Mesothelial cell of epicardium (in vitro differentiated cells): ENCODE results near the gene GRAP2. TPM values are rescaled to one million over a fixed set of nuclear protein-coding genes. Genes with fewer than 3 reads are reported as not detected.

Experiments used
- DNase-seq, 2 experiments: peaks; one replicate each; pipeline ENCODE4 v3.0.0; 2021; ENCODE audit warnings: low spot score in 2 of 2; ENCODE audit not compliant: unreplicated experiment in 2 of 2
- H3K27ac Mint-ChIP-seq: 2 replicates; pipeline ENCODE4 v1.8.0; 2021; ENCODE audit warnings: mixed read lengths
- H3K27me3 Mint-ChIP-seq: 2 replicates; pipeline ENCODE4 v1.8.0; 2021; ENCODE audit warnings: low read depth, mixed read lengths
- H3K36me3 Mint-ChIP-seq: 2 replicates; pipeline ENCODE4 v1.8.0; 2021; ENCODE audit warnings: mixed read lengths
- H3K4me1 Mint-ChIP-seq: 2 replicates; pipeline ENCODE4 v1.8.0; 2021; ENCODE audit warnings: mixed read lengths
- H3K4me3 Mint-ChIP-seq: 2 replicates; pipeline ENCODE4 v1.8.0; 2021; ENCODE audit warnings: mild to moderate bottlenecking, moderate library complexity, mixed read lengths
- H3K9me3 Mint-ChIP-seq: 2 replicates; pipeline ENCODE4 v1.8.0; 2021; ENCODE audit warnings: mixed read lengths
- CTCF ChIP-seq: fragments of 200-600 bp; sonication (generic); IDR thresholded peaks from one replicate; pipeline ENCODE4 v1.5.0; 2021; ENCODE audit warnings: antibody characterized with exemption; ENCODE audit not compliant: unreplicated experiment
- total RNA-seq: library from RNA; stranded (reverse); gene quantifications from 3 replicates; pipeline ENCODE4 v1.2.1, GENCODE V29; 2021

The GRAP2 gene
- total RNA-seq, 1 donor from 2014 or later, result not detected

GRCh38 chr22:39943337-39943736 is 42.5 kb downstream of the GRAP2 start:
- Mint-ChIP-seq H3K27me3 (peaks cover 16% of the 10 kb centered on the region), H3K27ac (no peak overlapping the region), H3K36me3 (no peaks in the 10 kb centered on the region), H3K9me3 (no peaks in the 10 kb centered on the region), H3K4me1 (peaks cover 8% of the 10 kb centered on the region), H3K4me3 (no peak overlapping the region)
- TF ChIP-seq CTCF, result no peak
- no peak for DNase-seq

GRCh38 chr22:39943953-39944872 is 43.3 kb downstream of the GRAP2 start:
- Mint-ChIP-seq H3K4me1 (peaks cover 7% of the 10 kb centered on the region), H3K36me3 (no peaks in the 10 kb centered on the region), H3K27ac (no peak overlapping the region), H3K4me3 (no peak overlapping the region), H3K27me3 (peaks cover 9% of the 10 kb centered on the region), H3K9me3 (no peaks in the 10 kb centered on the region)
- TF ChIP-seq CTCF, result no peak
- DNase-seq, result no peak

DNA sequence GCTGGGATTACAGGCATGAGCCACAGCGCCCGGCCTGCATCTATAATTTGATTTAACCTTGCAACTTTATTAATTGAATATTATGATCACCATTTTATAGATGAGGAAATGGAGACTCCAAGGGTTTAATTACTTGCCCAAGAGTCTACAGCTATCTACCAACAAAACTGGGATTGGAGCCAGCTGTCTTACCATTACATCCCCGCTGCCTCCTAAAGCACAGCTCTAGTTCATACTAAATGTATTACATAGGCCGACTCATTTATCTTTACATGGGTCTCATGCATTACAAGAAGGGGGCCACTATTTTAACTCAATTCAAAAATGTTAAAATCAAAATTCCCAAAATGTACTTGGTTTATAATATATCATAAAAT is 45.2 kb downstream of the GRAP2 start:
- Mint-ChIP-seq H3K27me3 (no peaks in the 10 kb centered on the region), H3K4me3 (no peak overlapping the region), H3K9me3 (no peaks in the 10 kb centered on the region), H3K27ac (no peak overlapping the region), H3K4me1 (peaks cover 12% of the 10 kb centered on the region), H3K36me3 (no peaks in the 10 kb centered on the region)
- TF ChIP-seq CTCF, result no peak
- no peak for DNase-seq

DNA sequence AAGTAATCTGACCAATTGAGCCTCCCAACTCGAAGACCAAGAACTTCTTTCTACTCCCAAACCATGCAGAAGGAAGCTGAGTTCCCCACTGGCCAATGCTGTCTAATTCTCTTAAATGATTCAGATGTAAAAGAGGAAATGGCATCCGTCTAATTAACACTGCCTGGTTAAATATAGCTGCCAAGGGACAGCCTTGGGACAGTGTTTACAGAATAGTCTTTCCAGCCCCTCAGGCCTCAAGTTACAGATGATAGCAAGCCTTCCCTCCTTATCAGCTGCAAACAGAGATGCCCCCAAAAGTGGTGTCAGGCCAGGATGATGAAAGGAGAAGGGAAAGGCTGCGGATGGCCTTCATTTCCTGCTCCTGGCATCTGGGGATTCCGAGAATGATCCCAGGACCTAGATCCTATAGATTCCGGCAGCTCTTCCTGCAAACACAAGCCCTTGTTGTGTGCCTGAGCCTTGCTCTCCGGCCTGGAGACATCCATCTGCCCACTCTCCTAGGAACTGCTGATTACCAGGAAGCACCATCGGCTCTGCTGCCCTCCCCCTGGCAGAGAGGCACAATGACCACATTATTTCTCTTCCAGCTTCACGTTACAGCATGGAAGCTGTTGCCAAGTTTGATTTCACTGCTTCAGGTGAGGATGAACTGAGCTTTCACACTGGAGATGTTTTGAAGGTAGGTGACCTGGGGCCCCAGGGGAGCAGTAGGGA is 45.8 kb downstream of the GRAP2 start:
- TF ChIP-seq CTCF, result no peak
- Mint-ChIP-seq H3K9me3 (no peaks in the 10 kb centered on the region), H3K27ac (no peak overlapping the region), H3K27me3 (no peaks in the 10 kb centered on the region), H3K4me1 (peaks cover 12% of the 10 kb centered on the region), H3K36me3 (no peaks in the 10 kb centered on the region), H3K4me3 (no peak overlapping the region)
- no peak for DNase-seq

DNA sequence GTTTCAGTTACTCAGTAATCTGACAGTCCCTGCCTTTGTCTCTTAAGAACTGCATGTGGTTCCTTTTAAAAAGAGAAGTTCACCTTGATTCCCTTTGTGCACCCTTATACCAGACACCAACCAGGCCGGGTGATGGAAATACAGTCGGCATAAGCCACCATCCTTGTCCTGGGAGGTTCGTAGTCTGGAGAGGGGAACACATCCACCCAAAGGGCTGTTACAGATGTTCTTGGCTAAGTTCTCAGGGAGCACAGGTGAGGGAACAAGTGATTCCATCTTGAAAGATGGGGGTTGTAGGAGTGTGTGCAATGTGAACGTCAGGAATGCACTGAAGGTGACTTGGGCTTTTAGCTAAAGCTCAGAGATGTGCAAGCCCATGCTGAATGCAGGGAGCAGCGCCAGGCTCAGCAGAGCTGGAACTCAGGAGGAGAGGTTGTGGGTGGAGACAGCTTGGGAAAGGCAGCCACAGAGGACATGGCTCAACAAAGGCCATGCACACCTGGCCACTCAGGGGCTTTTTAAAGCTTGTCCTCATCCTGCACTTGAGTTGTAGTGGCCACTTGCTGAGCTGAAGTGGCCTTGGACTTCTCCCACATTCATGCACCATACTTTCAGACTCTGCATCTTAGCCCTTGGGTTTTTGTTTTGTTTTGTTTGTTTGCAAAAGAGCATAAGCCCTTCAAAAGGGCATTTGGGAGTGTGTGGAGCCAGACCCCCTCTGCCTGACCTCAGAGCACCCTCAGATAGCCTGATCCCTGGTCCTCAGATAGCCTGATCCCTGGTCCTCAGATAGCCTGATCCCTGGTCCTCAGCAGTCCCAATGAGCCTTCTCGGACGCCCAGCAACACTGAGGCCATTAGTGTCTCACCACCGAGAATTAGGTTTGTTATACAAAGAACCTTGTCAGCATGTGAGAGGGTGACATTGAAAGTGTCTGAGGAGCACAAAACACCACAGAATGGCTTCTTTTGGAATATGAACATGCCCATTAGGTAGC is 46.6 kb downstream of the GRAP2 start:
- no peaks in the 10 kb centered on the region for H3K27me3 Mint-ChIP-seq
- H3K36me3 Mint-ChIP-seq, result no peaks in the 10 kb centered on the region
- no peak for TF ChIP-seq CTCF
- H3K9me3 Mint-ChIP-seq, result no peaks in the 10 kb centered on the region
- DNase-seq, result no peak
- no peak overlapping the region for H3K27ac Mint-ChIP-seq
- no peak overlapping the region for H3K4me3 Mint-ChIP-seq
- peaks cover 12% of the 10 kb centered on the region for H3K4me1 Mint-ChIP-seq
